Liver (tissue), 9 donors: ENCODE data around the gene MBP. TPM values are rescaled to one million over a fixed set of nuclear protein-coding genes. Genes with fewer than 3 reads are reported as not detected.

ENCODE experiments used
- DNase-seq: peaks from one replicate; pipeline ENCODE4 v3.0.0-alpha.2; 2017; ENCODE audit warnings: low spot score
- H3K27ac ChIP-seq, 2 donors: one replicate each; pipeline ENCODE4 v1.7.0; 2013; ENCODE audit warnings: inconsistent platforms in 2 of 2, low read length in 2 of 2, control low read depth in 1 of 2, low read depth in 1 of 2, mild to moderate bottlenecking in 1 of 2
- H3K27me3 ChIP-seq, 4 donors: one replicate each; pipeline versions ENCODE4 v1.6.1 to v1.7.0; 2013; ENCODE audit warnings: low read length in 3 of 4, inconsistent platforms in 1 of 4, mild to moderate bottlenecking in 1 of 4, moderate library complexity in 1 of 4; ENCODE audit not compliant: control insufficient read depth in 4 of 4, insufficient read depth in 4 of 4
- H3K36me3 ChIP-seq, 4 donors: one replicate each; pipeline versions ENCODE4 v1.6.1 to v1.7.0; 2013; ENCODE audit warnings: low read length in 3 of 4, mild to moderate bottlenecking in 3 of 4, low read depth in 1 of 4, moderate library complexity in 1 of 4; ENCODE audit not compliant: control insufficient read depth in 4 of 4, insufficient read depth in 3 of 4
- H3K4me1 ChIP-seq, 4 donors: one replicate each; pipeline versions ENCODE4 v1.6.1 to v1.7.0; 2013; ENCODE audit warnings: low read length in 3 of 4, mild to moderate bottlenecking in 3 of 4, moderate library complexity in 1 of 4; ENCODE audit not compliant: control insufficient read depth in 4 of 4, insufficient read depth in 4 of 4
- H3K4me3 ChIP-seq, 3 donors: one replicate each; pipeline versions ENCODE4 v1.6.1 to v1.7.0; 2013; ENCODE audit warnings: low read length in 3 of 3, control low read depth in 1 of 3, low read depth in 1 of 3, mild to moderate bottlenecking in 1 of 3
- H3K9ac ChIP-seq, 2 donors: one replicate each; pipeline ENCODE4 v1.7.0; 2013; ENCODE audit warnings: low read length in 2 of 2, mild to moderate bottlenecking in 2 of 2, moderate library complexity in 2 of 2, control low read depth in 1 of 2, low read depth in 1 of 2
- H3K9me3 ChIP-seq, 4 donors: one replicate each; pipeline versions ENCODE4 v1.6.1 to v1.7.0; 2013; ENCODE audit warnings: low read length in 3 of 4; ENCODE audit not compliant: control insufficient read depth in 4 of 4
- EGR1 ChIP-seq, 2 donors: IDR thresholded peaks; 2 replicates each; pipeline ENCODE4 v1.6.1; 2016 to 2018; ENCODE audit warnings: antibody characterized with exemption in 2 of 2, low read depth in 2 of 2
- FOXA1 ChIP-seq: IDR thresholded peaks from 2 replicates; pipeline ENCODE4 v1.6.1; 2016; ENCODE audit warnings: antibody characterized with exemption
- FOXA2 ChIP-seq: IDR thresholded peaks from 2 replicates; pipeline ENCODE4 v1.6.1; 2016; ENCODE audit warnings: antibody characterized with exemption
- GABPA ChIP-seq, 2 donors: IDR thresholded peaks in 1 of 2; conservative IDR thresholded peaks in 1 of 2; 2 replicates each; pipeline ENCODE4 v1.6.1; 2016; ENCODE audit warnings: antibody characterized with exemption in 2 of 2, mild to moderate bottlenecking in 1 of 2, moderate library complexity in 1 of 2
- HNF4A ChIP-seq, 2 donors: conservative IDR thresholded peaks; 2 replicates each; pipeline ENCODE4 v1.6.1; 2016; ENCODE audit warnings: antibody characterized with exemption in 2 of 2, mild to moderate bottlenecking in 2 of 2
- HNF4G ChIP-seq: IDR thresholded peaks from 2 replicates; pipeline ENCODE4 v1.6.1; 2016; ENCODE audit warnings: antibody characterized with exemption
- JUND ChIP-seq, 2 donors: IDR thresholded peaks; 2 replicates each; pipeline ENCODE4 v1.6.1; 2016; ENCODE audit warnings: antibody characterized with exemption in 2 of 2
- NR2F2 ChIP-seq: IDR thresholded peaks from 2 replicates; pipeline ENCODE4 v1.6.1; 2016; ENCODE audit warnings: antibody characterized with exemption
- RAD21 ChIP-seq, 2 donors: IDR thresholded peaks; 2 replicates each; pipeline ENCODE4 v1.6.1; 2016; ENCODE audit warnings: antibody characterized with exemption in 2 of 2, mild to moderate bottlenecking in 2 of 2
- RXRA ChIP-seq, 2 donors: IDR thresholded peaks; 2 replicates each; pipeline ENCODE4 v1.6.1; 2017 to 2018; ENCODE audit warnings: antibody characterized with exemption in 2 of 2, mild to moderate bottlenecking in 1 of 2
- SP1 ChIP-seq: IDR thresholded peaks from 2 replicates; pipeline ENCODE4 v1.6.1; 2018; ENCODE audit warnings: antibody characterized with exemption, mild to moderate bottlenecking
- TAF1 ChIP-seq: conservative IDR thresholded peaks from 2 replicates; pipeline ENCODE4 v1.6.1; 2016; ENCODE audit warnings: antibody characterized with exemption, mild to moderate bottlenecking
- YY1 ChIP-seq: IDR thresholded peaks from 2 replicates; pipeline ENCODE4 v1.6.1; 2016; ENCODE audit warnings: antibody characterized with exemption, mild to moderate bottlenecking
- WGBS: extraction: QIAGEN DNeasy Blood & Tissue Kit; methylation state at CpG from one replicate; pipeline ENCODE4 v1.1.7; 2013; 5-methylcytosine and 5-hydroxymethylcytosine counted together
- polyA plus RNA-seq, 2 donors: library from polyadenylated mRNA; stranded (reverse) in 1 of 2; unstranded in 1 of 2; fragments of 200-250 nt in 1 of 2; fragments of >200 nt in 1 of 2; fragmentation: Nextera tagmentation in 1 of 2; extraction: Ambion mirVana in 1 of 2; gene quantifications; one replicate each; pipeline versions ENCODE4 v1.2.1 to v1.2.3, GENCODE V29; 2013 to 2015
- total RNA-seq, 2 donors: library from RNA; depleted of rRNA; stranded (reverse); fragments of >200 nt; gene quantifications; one replicate each; pipeline ENCODE4 v1.2.3, GENCODE V29; 2014
- TF ChIP-seq, protein P1 (sequence below): IDR thresholded peaks from 2 replicates; pipeline ENCODE4 v1.6.1; 2016; ENCODE audit warnings: antibody characterized with exemption
- TF ChIP-seq, protein P2 (sequence below): IDR thresholded peaks from 2 replicates; pipeline ENCODE4 v1.6.1; 2016; ENCODE audit warnings: antibody characterized with exemption
- TF ChIP-seq, protein P3 (sequence below): IDR thresholded peaks from 2 replicates; pipeline ENCODE4 v1.6.1; 2016; ENCODE audit warnings: antibody characterized with exemption, mild to moderate bottlenecking
- TF ChIP-seq, protein P4 (sequence below): fragments of 150-350 bp; IDR thresholded peaks from 2 replicates; pipeline ENCODE4 v1.5.1; 2017; ENCODE audit warnings: improper control_type of control experiment, low read depth, low read length; ENCODE audit not compliant: missing input control
- TF ChIP-seq, protein P5 (sequence below): IDR thresholded peaks from 2 replicates; pipeline ENCODE4 v1.6.1; 2016; ENCODE audit warnings: antibody characterized with exemption
- donor health status: healthy.
- donor health status: healthy.
- donor health status: healthy.
- donor health status: healthy.
- donor health status: healthy.

Gene MBP
- total and polyA plus RNA-seq, 4 donors = 9.7 to 23.3 (median 17.7) TPM

DNA sequence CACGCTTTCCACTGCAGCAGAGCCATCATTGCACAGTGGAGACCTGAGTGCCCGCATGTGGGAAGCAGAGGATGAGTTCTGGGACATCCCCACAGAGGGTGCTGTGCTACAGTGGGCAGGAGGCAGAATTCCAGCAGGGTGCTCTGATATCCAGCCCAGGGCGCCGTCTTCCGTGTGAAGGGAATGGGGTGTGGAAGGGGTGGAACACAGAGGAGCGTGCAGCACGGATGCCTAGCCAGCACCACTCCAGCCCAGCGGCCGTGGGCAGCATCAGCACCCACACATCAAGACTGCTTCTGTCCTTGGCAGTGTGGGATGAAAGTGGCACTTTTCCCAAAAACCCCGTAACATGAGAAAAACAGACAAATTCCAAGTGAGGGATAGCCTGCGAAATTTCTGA lies 175.9 kb downstream of the MBP start:
- peak overlapping the region in 1 of 2 donors; percentile 62 for H3K27ac ChIP-seq
- no peak for DNase-seq
- H3K36me3 ChIP-seq = peaks cover 2 to 7% (median 3%) of the 10 kb centered on the region in 4 donors
- H3K9ac ChIP-seq = no peak overlapping the region
- no peaks in the 10 kb centered on the region for H3K9me3 ChIP-seq
- no peaks in the 10 kb centered on the region for H3K27me3 ChIP-seq
- TF ChIP-seq SP1 = no peak
- no peak for TF ChIP-seq FOXA1
- TF ChIP-seq RAD21 (IDR thresholded peaks at IDR 0.05) = no peak
- peaks cover 6 to 55% (median 45%) of the 10 kb centered on the region in 4 donors for H3K4me1 ChIP-seq
- 95% methylated on average over 11 of the region's 11 CpGs for WGBS
- no peak overlapping the region for H3K4me3 ChIP-seq

DNA sequence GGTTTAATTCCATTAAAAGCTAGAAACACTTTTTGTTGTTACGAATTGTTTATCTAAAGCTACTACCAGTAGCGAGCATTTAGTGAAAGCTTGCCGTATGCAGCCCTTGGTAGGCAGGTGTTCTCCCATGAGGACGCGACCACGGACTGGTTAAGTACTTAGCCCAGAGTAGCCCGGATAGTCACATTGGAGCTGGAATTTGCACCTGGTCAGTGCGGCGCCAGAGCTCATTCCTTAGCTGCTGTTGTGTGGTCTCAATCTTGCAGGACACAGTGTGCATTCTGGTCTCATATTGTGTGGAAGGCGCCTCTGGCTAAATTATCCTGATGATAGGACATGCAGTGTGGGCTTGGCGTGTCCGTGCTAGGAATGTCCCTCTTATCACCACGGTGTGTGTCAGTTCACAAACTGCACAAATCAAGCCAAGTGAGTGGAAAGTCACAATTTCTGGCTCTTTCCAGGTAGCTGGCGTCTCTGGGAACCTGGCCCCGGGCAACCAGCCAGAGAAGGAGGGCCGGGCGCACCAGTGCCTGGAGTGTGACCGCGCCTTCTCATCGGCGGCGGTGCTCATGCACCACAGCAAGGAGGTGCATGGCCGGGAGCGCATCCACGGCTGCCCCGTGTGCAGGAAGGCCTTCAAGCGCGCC lies 176.9 kb downstream of the MBP start:
- peak overlapping the region; percentile 69 to 85 for H3K27ac ChIP-seq
- H3K27me3 ChIP-seq = no peaks in the 10 kb centered on the region
- TF ChIP-seq FOXA2 (peak; percentile 58), HNF4A (conservative IDR thresholded peaks at IDR 0.05) (peak; percentile 53 to 73), HNF4G (no peak), TAF1 (no peak), EGR1 (IDR thresholded peaks at IDR 0.05; ENCODE audit: low read depth in 2 of 2) (peak in 1 of 2 donors; percentile 54), GABPA (IDR thresholded peaks at IDR 0.05 in 1 of 2, conservative IDR thresholded peaks at IDR 0.05 in 1 of 2) (no peak), SP1 (peak; percentile 82), FOXA1 (peak; percentile 37), JUND (IDR thresholded peaks at IDR 0.05) (peak in 1 of 2 donors; percentile 41), RAD21 (IDR thresholded peaks at IDR 0.05) (peak in 1 of 2 donors; percentile 22), NR2F2 (no peak), RXRA (IDR thresholded peaks at IDR 0.05) (peak; percentile 79 to 93), YY1 (peak; percentile 72)
- TF ChIP-seq, protein P1, sequence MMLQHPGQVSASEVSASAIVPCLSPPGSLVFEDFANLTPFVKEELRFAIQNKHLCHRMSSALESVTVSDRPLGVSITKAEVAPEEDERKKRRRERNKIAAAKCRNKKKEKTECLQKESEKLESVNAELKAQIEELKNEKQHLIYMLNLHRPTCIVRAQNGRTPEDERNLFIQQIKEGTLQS = no peak
- TF ChIP-seq, protein P2, sequence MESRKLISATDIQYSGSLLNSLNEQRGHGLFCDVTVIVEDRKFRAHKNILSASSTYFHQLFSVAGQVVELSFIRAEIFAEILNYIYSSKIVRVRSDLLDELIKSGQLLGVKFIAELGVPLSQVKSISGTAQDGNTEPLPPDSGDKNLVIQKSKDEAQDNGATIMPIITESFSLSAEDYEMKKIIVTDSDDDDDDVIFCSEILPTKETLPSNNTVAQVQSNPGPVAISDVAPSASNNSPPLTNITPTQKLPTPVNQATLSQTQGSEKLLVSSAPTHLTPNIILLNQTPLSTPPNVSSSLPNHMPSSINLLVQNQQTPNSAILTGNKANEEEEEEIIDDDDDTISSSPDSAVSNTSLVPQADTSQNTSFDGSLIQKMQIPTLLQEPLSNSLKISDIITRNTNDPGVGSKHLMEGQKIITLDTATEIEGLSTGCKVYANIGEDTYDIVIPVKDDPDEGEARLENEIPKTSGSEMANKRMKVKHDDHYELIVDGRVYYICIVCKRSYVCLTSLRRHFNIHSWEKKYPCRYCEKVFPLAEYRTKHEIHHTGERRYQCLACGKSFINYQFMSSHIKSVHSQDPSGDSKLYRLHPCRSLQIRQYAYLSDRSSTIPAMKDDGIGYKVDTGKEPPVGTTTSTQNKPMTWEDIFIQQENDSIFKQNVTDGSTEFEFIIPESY = no peak
- TF ChIP-seq, protein P3, sequence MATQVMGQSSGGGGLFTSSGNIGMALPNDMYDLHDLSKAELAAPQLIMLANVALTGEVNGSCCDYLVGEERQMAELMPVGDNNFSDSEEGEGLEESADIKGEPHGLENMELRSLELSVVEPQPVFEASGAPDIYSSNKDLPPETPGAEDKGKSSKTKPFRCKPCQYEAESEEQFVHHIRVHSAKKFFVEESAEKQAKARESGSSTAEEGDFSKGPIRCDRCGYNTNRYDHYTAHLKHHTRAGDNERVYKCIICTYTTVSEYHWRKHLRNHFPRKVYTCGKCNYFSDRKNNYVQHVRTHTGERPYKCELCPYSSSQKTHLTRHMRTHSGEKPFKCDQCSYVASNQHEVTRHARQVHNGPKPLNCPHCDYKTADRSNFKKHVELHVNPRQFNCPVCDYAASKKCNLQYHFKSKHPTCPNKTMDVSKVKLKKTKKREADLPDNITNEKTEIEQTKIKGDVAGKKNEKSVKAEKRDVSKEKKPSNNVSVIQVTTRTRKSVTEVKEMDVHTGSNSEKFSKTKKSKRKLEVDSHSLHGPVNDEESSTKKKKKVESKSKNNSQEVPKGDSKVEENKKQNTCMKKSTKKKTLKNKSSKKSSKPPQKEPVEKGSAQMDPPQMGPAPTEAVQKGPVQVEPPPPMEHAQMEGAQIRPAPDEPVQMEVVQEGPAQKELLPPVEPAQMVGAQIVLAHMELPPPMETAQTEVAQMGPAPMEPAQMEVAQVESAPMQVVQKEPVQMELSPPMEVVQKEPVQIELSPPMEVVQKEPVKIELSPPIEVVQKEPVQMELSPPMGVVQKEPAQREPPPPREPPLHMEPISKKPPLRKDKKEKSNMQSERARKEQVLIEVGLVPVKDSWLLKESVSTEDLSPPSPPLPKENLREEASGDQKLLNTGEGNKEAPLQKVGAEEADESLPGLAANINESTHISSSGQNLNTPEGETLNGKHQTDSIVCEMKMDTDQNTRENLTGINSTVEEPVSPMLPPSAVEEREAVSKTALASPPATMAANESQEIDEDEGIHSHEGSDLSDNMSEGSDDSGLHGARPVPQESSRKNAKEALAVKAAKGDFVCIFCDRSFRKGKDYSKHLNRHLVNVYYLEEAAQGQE = peak; percentile 66
- TF ChIP-seq, protein P4, sequence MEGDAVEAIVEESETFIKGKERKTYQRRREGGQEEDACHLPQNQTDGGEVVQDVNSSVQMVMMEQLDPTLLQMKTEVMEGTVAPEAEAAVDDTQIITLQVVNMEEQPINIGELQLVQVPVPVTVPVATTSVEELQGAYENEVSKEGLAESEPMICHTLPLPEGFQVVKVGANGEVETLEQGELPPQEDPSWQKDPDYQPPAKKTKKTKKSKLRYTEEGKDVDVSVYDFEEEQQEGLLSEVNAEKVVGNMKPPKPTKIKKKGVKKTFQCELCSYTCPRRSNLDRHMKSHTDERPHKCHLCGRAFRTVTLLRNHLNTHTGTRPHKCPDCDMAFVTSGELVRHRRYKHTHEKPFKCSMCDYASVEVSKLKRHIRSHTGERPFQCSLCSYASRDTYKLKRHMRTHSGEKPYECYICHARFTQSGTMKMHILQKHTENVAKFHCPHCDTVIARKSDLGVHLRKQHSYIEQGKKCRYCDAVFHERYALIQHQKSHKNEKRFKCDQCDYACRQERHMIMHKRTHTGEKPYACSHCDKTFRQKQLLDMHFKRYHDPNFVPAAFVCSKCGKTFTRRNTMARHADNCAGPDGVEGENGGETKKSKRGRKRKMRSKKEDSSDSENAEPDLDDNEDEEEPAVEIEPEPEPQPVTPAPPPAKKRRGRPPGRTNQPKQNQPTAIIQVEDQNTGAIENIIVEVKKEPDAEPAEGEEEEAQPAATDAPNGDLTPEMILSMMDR = no peak
- TF ChIP-seq, protein P5, sequence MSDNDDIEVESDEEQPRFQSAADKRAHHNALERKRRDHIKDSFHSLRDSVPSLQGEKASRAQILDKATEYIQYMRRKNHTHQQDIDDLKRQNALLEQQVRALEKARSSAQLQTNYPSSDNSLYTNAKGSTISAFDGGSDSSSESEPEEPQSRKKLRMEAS = peak; percentile 88
- no peak overlapping the region for H3K4me3 ChIP-seq
- peaks cover 2 to 6% (median 4%) of the 10 kb centered on the region in 4 donors for H3K36me3 ChIP-seq
- no peaks in the 10 kb centered on the region for H3K9me3 ChIP-seq
- DNase-seq = no peak
- peaks cover 6 to 55% (median 45%) of the 10 kb centered on the region in 4 donors for H3K4me1 ChIP-seq
- H3K9ac ChIP-seq = no peak overlapping the region
- WGBS = 42% methylated on average over 28 of the region's 28 CpGs
